CD14-positive monocyte (primary cell): ENCODE results near the gene MEGF9. TPM values are rescaled to one million over a fixed set of nuclear protein-coding genes. Genes with fewer than 3 reads are reported as not detected.
A peak's percentile ranks its signal among the peaks of the same experiment; 100 is the strongest.

Experiments used
- DNase-seq, 3 donors: peaks; one replicate each; pipeline ENCODE4 v3.0.0-alpha.2; 2011 to 2022
- H2AFZ ChIP-seq: 2 replicates; pipeline ENCODE4 v1.6.0; 2012; ENCODE audit warnings: mild to moderate bottlenecking, low read depth, low read length, inconsistent platforms; ENCODE audit not compliant: insufficient read depth, poor library complexity, severe bottlenecking
- H3K27ac ChIP-seq, 2 donors: 1 replicate in 1 of 2; 2 replicates in 1 of 2; pipeline ENCODE4 v1.5.1; 2012 to 2013; ENCODE audit warnings: low read length in 2 of 2, control low read depth in 1 of 2, inconsistent platforms in 1 of 2, low read depth in 1 of 2, mild to moderate bottlenecking in 1 of 2
- H3K27me3 ChIP-seq, 2 donors: one replicate each; pipeline versions ENCODE4 v1.6.0 to v1.6.1; 2011 to 2013; ENCODE audit warnings: low read length in 2 of 2; ENCODE audit not compliant: control insufficient read depth in 2 of 2, insufficient read depth in 2 of 2
- H3K36me3 ChIP-seq, 2 donors: replicated peaks in 1 of 2; 1 replicate in 1 of 2; 2 replicates in 1 of 2; pipeline versions ENCODE4 v1.5.1 to v1.6.1; 2012 to 2013; ENCODE audit warnings: low read length in 2 of 2, control low read depth in 1 of 2, inconsistent platforms in 1 of 2, mild to moderate bottlenecking in 1 of 2; ENCODE audit not compliant: insufficient read depth in 2 of 2, control insufficient read depth in 1 of 2
- H3K4me1 ChIP-seq, 2 donors: 1 replicate in 1 of 2; 2 replicates in 1 of 2; pipeline versions ENCODE4 v1.5.1 to v1.6.1; 2012 to 2013; ENCODE audit warnings: low read length in 2 of 2, control low read depth in 1 of 2, inconsistent platforms in 1 of 2, mild to moderate bottlenecking in 1 of 2, moderate library complexity in 1 of 2; ENCODE audit not compliant: insufficient read depth in 2 of 2, control insufficient read depth in 1 of 2
- H3K4me2 ChIP-seq: replicated peaks from 2 replicates; pipeline ENCODE3; 2012; ENCODE audit warnings: low read length, moderate library complexity, mild to moderate bottlenecking; ENCODE audit not compliant: poor library complexity, severe bottlenecking; ENCODE audit errors: extremely low read depth
- H3K4me3 ChIP-seq, 3 experiments: fragments of 200-600 bp in 1 of 3; sonication (generic) in 1 of 3; replicated peaks in 1 of 3; 1 replicate in 2 of 3; 2 replicates in 1 of 3; pipeline ENCODE4 v1.5.1; 2011 to 2013; ENCODE audit warnings: low read length in 3 of 3, mild to moderate bottlenecking in 3 of 3, control low read depth in 2 of 3, low read depth in 2 of 3, inconsistent platforms in 1 of 3, moderate library complexity in 1 of 3
- H3K79me2 ChIP-seq: 2 replicates; pipeline ENCODE4 v1.6.0; 2012; ENCODE audit warnings: mild to moderate bottlenecking, control low read depth, inconsistent platforms, low read length, moderate library complexity; ENCODE audit not compliant: insufficient read depth
- H3K9ac ChIP-seq: 2 replicates; pipeline ENCODE4 v1.6.0; 2017; ENCODE audit warnings: low read length, mild to moderate bottlenecking; ENCODE audit not compliant: insufficient read depth, poor library complexity, severe bottlenecking
- H3K9me3 ChIP-seq, 2 donors: replicated peaks in 1 of 2; 1 replicate in 1 of 2; 2 replicates in 1 of 2; pipeline versions ENCODE4 v1.5.1 to v1.6.1; 2012 to 2013; ENCODE audit warnings: low read length in 2 of 2, control low read depth in 1 of 2; ENCODE audit not compliant: control insufficient read depth in 1 of 2, insufficient read depth in 1 of 2
- H4K20me1 ChIP-seq: 2 replicates; pipeline ENCODE4 v1.6.0; 2012; ENCODE audit warnings: mild to moderate bottlenecking, low read length, control low read depth, moderate library complexity; ENCODE audit not compliant: insufficient read depth
- H3K27ac Mint-ChIP-seq, 7 donors: one replicate each; pipeline ENCODE4 v1.8.0; 2020; ENCODE audit warnings: mild to moderate bottlenecking in 7 of 7, mixed read lengths in 7 of 7, moderate library complexity in 6 of 7, inconsistent platforms in 2 of 7
- H3K27me3 Mint-ChIP-seq, 3 donors: one replicate each; pipeline ENCODE4 v1.8.0; 2021 to 2022; ENCODE audit warnings: low read depth in 3 of 3, mild to moderate bottlenecking in 3 of 3, mixed read lengths in 3 of 3, moderate library complexity in 3 of 3, inconsistent platforms in 1 of 3
- H3K36me3 Mint-ChIP-seq, 2 donors: one replicate each; pipeline ENCODE4 v1.8.0; 2020; ENCODE audit warnings: mixed read lengths in 2 of 2, inconsistent platforms in 1 of 2, mild to moderate bottlenecking in 1 of 2
- H3K4me1 Mint-ChIP-seq: one replicate; pipeline ENCODE4 v1.8.0; 2020; ENCODE audit warnings: mild to moderate bottlenecking, mixed read lengths
- H3K4me3 Mint-ChIP-seq, 2 donors: one replicate each; pipeline ENCODE4 v1.8.0; 2020; ENCODE audit warnings: mild to moderate bottlenecking in 2 of 2, mixed read lengths in 2 of 2, moderate library complexity in 1 of 2
- H3K9me3 Mint-ChIP-seq, 7 donors: one replicate each; pipeline ENCODE4 v1.8.0; 2020 to 2022; ENCODE audit warnings: mixed read lengths in 7 of 7, mild to moderate bottlenecking in 6 of 7, moderate library complexity in 6 of 7, inconsistent platforms in 2 of 7
- CTCF ChIP-seq: fragments of 200-600 bp; IDR thresholded peaks from one replicate; pipeline ENCODE4 v1.8.0; 2022; ENCODE audit warnings: antibody characterized with exemption, mild to moderate bottlenecking
- WGBS: methylation state at CpG from one replicate; pipeline ENCODE4 v1.1.5; 2013; ENCODE audit warnings: missing lambda C conversion rate; ENCODE audit not compliant: insufficient coverage; 5-methylcytosine and 5-hydroxymethylcytosine counted together
- intact Hi-C, 2 donors: fragments of 100-400 bp; cut with micrococcal nuclease; formaldehyde crosslinking; loops; one replicate each; pipeline versions ENCODE4 v1.15.0 to v1.15.1; 2023
- polyA plus RNA-seq, 3 donors: library from polyadenylated mRNA; depleted of rRNA in 1 of 3; unstranded in 2 of 3; stranded (reverse) in 1 of 3; fragments of 300-500 nt in 2 of 3; fragments of >200 nt in 1 of 3; fragmentation: Illumina TruSeq in 2 of 3; gene quantifications; 1 replicate in 2 of 3; 2 replicates in 1 of 3; pipeline ENCODE4 v1.2.3, GENCODE V29; 2012 to 2021

The MEGF9 gene
- polyA plus RNA-seq, 3 donors = 45.0 to 92.8 (median 89.7) TPM

DNA sequence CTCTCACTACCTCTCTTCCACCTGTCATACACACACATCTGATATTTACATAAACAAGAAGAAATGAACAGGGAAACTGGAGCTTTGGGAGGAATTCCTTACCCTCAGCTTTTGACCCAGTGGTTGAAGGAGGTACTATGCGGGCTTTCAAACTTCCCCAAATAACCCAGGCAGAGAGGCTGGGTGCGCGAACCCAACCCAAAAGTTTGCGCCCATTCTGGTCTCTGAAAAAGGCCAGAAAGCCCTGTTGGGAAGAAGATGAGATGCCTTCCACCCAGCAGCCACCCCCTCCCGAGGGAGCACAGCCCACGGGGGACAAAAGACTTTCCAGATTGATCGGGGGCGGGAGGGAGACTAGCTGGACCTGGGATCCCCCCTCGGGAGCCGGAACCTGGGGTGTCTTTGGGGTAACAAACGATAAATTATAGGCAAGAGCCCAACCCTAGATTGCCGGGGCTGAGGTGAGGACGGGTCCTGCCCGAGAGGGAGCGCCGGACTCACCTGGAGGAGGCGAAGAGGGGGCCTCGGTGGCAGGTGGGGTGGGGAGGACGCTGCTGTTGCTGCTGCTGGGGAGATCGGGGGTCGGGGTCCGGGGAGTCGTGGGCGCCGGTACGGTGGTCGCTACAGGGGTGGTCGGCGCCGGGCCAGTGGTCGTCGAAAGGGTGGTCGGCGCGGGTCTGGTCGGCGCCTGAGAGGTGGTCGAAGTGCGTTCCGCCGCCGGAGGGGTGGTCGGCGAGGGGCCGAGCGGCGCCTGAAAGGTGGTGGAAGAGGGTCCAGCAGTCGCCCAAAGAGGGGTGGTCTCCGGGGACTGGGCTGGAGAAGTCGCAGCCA is 798 bp downstream of the MEGF9 start:
- Histone ChIP-seq H3K27ac (peak overlapping the region; percentile 82 to 91), H2AFZ (peak overlapping the region; percentile 66), H3K36me3 (peaks cover 7 to 12% of the 10 kb centered on the region in 2 donors), H4K20me1 (peaks cover 55% of the 10 kb centered on the region), H3K4me2 (peak overlapping the region; percentile 97), H3K4me1 (peaks cover 41 to 59% of the 10 kb centered on the region in 2 donors), H3K9me3 (no peaks in the 10 kb centered on the region), H3K27me3 (no peaks in the 10 kb centered on the region), H3K79me2 (peaks cover 77% of the 10 kb centered on the region), H3K4me3 (peak overlapping the region; percentile 69 to 99 (median 98)), H3K9ac (peak overlapping the region; percentile 89)
- intact Hi-C loops = loop anchor here (2.0 to 10.0 kb wide), 3 partner anchors 21 to 49 kb away; no protein-coding TSS in a partner anchor
- Mint-ChIP-seq H3K9me3 (peaks cover 0 to 3% (median 0%) of the 10 kb centered on the region in 7 donors), H3K36me3 (peaks cover 8 to 33% of the 10 kb centered on the region in 2 donors), H3K4me1 (peaks cover 58% of the 10 kb centered on the region), H3K27me3 (no peaks in the 10 kb centered on the region), H3K27ac (peak overlapping the region; percentile 87 to 97 (median 95)), H3K4me3 (peak overlapping the region; percentile 96 to 98)
- peak in 2 of 3 donors; percentile 46 to 47 for DNase-seq
- TF ChIP-seq CTCF = peak; percentile 14
- WGBS = under 1% methylated on average over 39 of the region's 50 CpGs

GRCh38 chr9:120712539-120713031 is 1.7 kb downstream of the MEGF9 start:
- Histone ChIP-seq H3K27ac (peak overlapping the region in 1 of 2 donors; percentile 91), H3K4me2 (peak overlapping the region; percentile 97), H3K27me3 (no peaks in the 10 kb centered on the region), H3K4me3 (peak overlapping the region; percentile 69 to 99 (median 98)), H3K9ac (peak overlapping the region; percentile 89), H2AFZ (no peak overlapping the region), H3K9me3 (no peaks in the 10 kb centered on the region), H3K79me2 (peaks cover 86% of the 10 kb centered on the region), H4K20me1 (peaks cover 64% of the 10 kb centered on the region), H3K36me3 (peaks cover 7 to 21% of the 10 kb centered on the region in 2 donors), H3K4me1 (peaks cover 49 to 68% of the 10 kb centered on the region in 2 donors)
- DNase-seq = no peak
- Mint-ChIP-seq H3K4me3 (peak overlapping the region; percentile 96 to 98), H3K4me1 (peaks cover 67% of the 10 kb centered on the region), H3K27ac (peak overlapping the region; percentile 87 to 97 (median 95)), H3K9me3 (peaks cover 0 to 3% (median 0%) of the 10 kb centered on the region in 7 donors), H3K27me3 (no peaks in the 10 kb centered on the region), H3K36me3 (peaks cover 10 to 42% of the 10 kb centered on the region in 2 donors)
- intact Hi-C loops = loop anchor here (5.0 to 10.0 kb wide), 2 partner anchors 40 to 48 kb away; no protein-coding TSS in a partner anchor
- no peak for TF ChIP-seq CTCF
- 15% methylated on average over 3 of the region's 4 CpGs for WGBS
